GM20000 (cell line): Measurements from ENCODE around the gene SLC17A7.

ENCODE experiments used
- DNase-seq: peaks from one replicate; pipeline ENCODE4 v3.0.0; 2012; ENCODE audit warnings: low spot score
- CTCF ChIP-seq: IDR thresholded peaks from 2 replicates; pipeline ENCODE4 v1.5.1; 2012; ENCODE audit warnings: mild to moderate bottlenecking, control low read depth; ENCODE audit errors: extremely low read depth, missing control alignments

The SLC17A7 gene

GRCh38 chr19:49415810-49416200 is 25.5 kb downstream of the SLC17A7 start:
- peak; percentile 11 for DNase-seq
- no peak for TF ChIP-seq CTCF

GRCh38 chr19:49415102-49415809 is 26.1 kb downstream of the SLC17A7 start:
- DNase-seq = peak; percentile 81
- TF ChIP-seq CTCF = no peak

- TF ChIP-seq CTCF = no peak
- DNase-seq = peak; percentile 19
Measured at GRCh38 chr19:49414256-49414655, 27.1 kb downstream of the SLC17A7 start.

GRCh38 chr19:49413348-49413747 is 28.0 kb downstream of the SLC17A7 start:
- no peak for DNase-seq
- no peak for TF ChIP-seq CTCF

GRCh38 chr19:49411681-49412326 is 29.5 kb downstream of the SLC17A7 start:
- TF ChIP-seq CTCF = no peak
- no peak for DNase-seq

GRCh38 chr19:49409441-49410029 is 31.8 kb downstream of the SLC17A7 start:
- peak; percentile 56 for DNase-seq
- TF ChIP-seq CTCF = no peak

- peak; percentile 33 for DNase-seq
- no peak for TF ChIP-seq CTCF
Measured at GRCh38 chr19:49408816-49409440, 32.4 kb downstream of the SLC17A7 start.
